ENCODE results near the gene CKLF.

GRCh38 chr16:66578651-66579531, 26.5 kb downstream of the CKLF start, which contains the start of gene CMTM2:
- TF ChIP-seq CTCF (IDR thresholded peaks at IDR 0.05), result no peak
- TF ChIP-seq POLR2A (IDR thresholded peaks at IDR 0.05), result no peak

All from lower leg skin (tissue), 3 donors.